ENCODE data around the gene NRP1. TPM values are rescaled to one million over a fixed set of nuclear protein-coding genes. Genes with fewer than 3 reads are reported as not detected.

The NRP1 gene
- total and polyA plus RNA-seq, 4 donors = 14.6 to 55.6 (median 37.8) TPM

DNA sequence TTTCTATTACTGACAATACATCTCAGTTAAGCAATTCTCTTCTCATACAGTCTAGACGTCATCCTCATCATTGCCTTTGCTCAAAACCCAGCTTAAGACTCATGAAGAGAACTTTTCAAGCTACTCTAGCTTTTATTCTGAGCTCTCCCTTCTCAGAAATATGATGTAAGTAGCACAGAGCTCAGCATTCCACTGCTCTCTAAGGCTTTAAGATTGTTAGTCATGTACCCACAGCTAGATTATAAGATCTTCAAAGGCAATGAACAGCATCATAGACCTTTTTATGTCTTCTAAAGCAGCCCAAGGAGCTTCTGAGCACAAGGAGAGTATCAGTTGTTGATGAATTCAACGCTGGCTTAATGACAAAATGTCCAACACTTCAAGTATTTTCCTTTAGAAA is 119.3 kb downstream of the NRP1 start:
- Histone ChIP-seq H3K36me3 (ENCODE audit: control insufficient read depth in 4 of 4, insufficient read depth in 3 of 4, low read depth in 1 of 4, low read length in 3 of 4) (peaks cover 0 to 31% (median 29%) of the 10 kb centered on the region in 4 donors), H3K9ac (ENCODE audit: low read depth in 1 of 2, low read length in 2 of 2) (no peak overlapping the region), H3K27ac (ENCODE audit: low read depth in 1 of 2, low read length in 2 of 2) (no peak overlapping the region), H3K9me3 (ENCODE audit: control insufficient read depth in 4 of 4, low read length in 3 of 4) (no peaks in the 10 kb centered on the region), H3K4me3 (ENCODE audit: low read depth in 1 of 3, low read length in 3 of 3) (no peak overlapping the region), H3K27me3 (ENCODE audit: control insufficient read depth in 4 of 4, insufficient read depth in 4 of 4, low read length in 3 of 4) (no peaks in the 10 kb centered on the region), H3K4me1 (ENCODE audit: control insufficient read depth in 4 of 4, insufficient read depth in 4 of 4, low read length in 3 of 4) (no peaks in the 10 kb centered on the region)
- DNase-seq (ENCODE audit: low spot score) = no peak
- TF ChIP-seq RAD21 (IDR thresholded peaks at IDR 0.05) (no peak), JUND (IDR thresholded peaks at IDR 0.05) (peak in 1 of 2 donors; percentile 6), EGR1 (IDR thresholded peaks at IDR 0.05; ENCODE audit: low read depth in 2 of 2) (no peak), FOXA1 (IDR thresholded peaks at IDR 0.05) (no peak), HNF4G (IDR thresholded peaks at IDR 0.05) (no peak)
- 93% methylated on average over 2 of the region's 2 CpGs for WGBS

DNA sequence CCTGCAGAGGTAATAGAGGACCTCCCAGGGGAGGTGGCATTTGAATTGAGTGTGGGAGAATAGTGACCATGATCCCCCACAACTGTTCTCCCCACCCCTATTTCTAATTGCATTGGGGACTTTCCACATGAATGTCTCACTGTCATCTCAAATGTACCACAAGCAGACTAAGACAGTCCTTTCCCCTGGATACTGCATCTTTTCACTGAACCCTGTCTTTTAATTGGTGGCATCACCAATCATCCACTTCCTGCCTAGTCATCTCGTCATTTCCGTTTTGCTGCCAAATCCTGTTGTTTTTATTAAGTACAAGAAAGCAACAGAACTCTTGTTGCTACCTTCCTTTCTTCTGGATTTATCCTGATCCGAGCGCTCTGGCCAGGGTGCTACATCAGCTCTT is 120.3 kb downstream of the NRP1 start:
- Histone ChIP-seq H3K36me3 (ENCODE audit: control insufficient read depth in 4 of 4, insufficient read depth in 3 of 4, low read depth in 1 of 4, low read length in 3 of 4) (peaks cover 0 to 34% (median 28%) of the 10 kb centered on the region in 4 donors), H3K4me3 (ENCODE audit: low read depth in 1 of 3, low read length in 3 of 3) (no peak overlapping the region), H3K27ac (ENCODE audit: low read depth in 1 of 2, low read length in 2 of 2) (peak overlapping the region; percentile 4 to 38), H3K27me3 (ENCODE audit: control insufficient read depth in 4 of 4, insufficient read depth in 4 of 4, low read length in 3 of 4) (no peaks in the 10 kb centered on the region), H3K4me1 (ENCODE audit: control insufficient read depth in 4 of 4, insufficient read depth in 4 of 4, low read length in 3 of 4) (no peaks in the 10 kb centered on the region), H3K9me3 (ENCODE audit: control insufficient read depth in 4 of 4, low read length in 3 of 4) (no peaks in the 10 kb centered on the region), H3K9ac (ENCODE audit: low read depth in 1 of 2, low read length in 2 of 2) (no peak overlapping the region)
- DNase-seq (ENCODE audit: low spot score) = no peak
- 82% methylated on average over 4 of the region's 4 CpGs for WGBS
- TF ChIP-seq YY1 (IDR thresholded peaks at IDR 0.05) (no peak), HNF4A (conservative IDR thresholded peaks at IDR 0.05) (no peak), JUND (IDR thresholded peaks at IDR 0.05) (no peak), EGR1 (IDR thresholded peaks at IDR 0.05; ENCODE audit: low read depth in 2 of 2) (no peak), HNF4G (IDR thresholded peaks at IDR 0.05) (no peak), GABPA (IDR thresholded peaks at IDR 0.05 in 1 of 2, conservative IDR thresholded peaks at IDR 0.05 in 1 of 2) (no peak), TAF1 (conservative IDR thresholded peaks at IDR 0.05) (no peak), RXRA (IDR thresholded peaks at IDR 0.05) (no peak), FOXA1 (IDR thresholded peaks at IDR 0.05) (no peak), NR2F2 (IDR thresholded peaks at IDR 0.05) (no peak)
- TF ChIP-seq, protein P1, sequence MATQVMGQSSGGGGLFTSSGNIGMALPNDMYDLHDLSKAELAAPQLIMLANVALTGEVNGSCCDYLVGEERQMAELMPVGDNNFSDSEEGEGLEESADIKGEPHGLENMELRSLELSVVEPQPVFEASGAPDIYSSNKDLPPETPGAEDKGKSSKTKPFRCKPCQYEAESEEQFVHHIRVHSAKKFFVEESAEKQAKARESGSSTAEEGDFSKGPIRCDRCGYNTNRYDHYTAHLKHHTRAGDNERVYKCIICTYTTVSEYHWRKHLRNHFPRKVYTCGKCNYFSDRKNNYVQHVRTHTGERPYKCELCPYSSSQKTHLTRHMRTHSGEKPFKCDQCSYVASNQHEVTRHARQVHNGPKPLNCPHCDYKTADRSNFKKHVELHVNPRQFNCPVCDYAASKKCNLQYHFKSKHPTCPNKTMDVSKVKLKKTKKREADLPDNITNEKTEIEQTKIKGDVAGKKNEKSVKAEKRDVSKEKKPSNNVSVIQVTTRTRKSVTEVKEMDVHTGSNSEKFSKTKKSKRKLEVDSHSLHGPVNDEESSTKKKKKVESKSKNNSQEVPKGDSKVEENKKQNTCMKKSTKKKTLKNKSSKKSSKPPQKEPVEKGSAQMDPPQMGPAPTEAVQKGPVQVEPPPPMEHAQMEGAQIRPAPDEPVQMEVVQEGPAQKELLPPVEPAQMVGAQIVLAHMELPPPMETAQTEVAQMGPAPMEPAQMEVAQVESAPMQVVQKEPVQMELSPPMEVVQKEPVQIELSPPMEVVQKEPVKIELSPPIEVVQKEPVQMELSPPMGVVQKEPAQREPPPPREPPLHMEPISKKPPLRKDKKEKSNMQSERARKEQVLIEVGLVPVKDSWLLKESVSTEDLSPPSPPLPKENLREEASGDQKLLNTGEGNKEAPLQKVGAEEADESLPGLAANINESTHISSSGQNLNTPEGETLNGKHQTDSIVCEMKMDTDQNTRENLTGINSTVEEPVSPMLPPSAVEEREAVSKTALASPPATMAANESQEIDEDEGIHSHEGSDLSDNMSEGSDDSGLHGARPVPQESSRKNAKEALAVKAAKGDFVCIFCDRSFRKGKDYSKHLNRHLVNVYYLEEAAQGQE (IDR thresholded peaks at IDR 0.05) = no peak
- TF ChIP-seq, protein P2, sequence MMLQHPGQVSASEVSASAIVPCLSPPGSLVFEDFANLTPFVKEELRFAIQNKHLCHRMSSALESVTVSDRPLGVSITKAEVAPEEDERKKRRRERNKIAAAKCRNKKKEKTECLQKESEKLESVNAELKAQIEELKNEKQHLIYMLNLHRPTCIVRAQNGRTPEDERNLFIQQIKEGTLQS (IDR thresholded peaks at IDR 0.05) = no peak
- TF ChIP-seq, protein P3, sequence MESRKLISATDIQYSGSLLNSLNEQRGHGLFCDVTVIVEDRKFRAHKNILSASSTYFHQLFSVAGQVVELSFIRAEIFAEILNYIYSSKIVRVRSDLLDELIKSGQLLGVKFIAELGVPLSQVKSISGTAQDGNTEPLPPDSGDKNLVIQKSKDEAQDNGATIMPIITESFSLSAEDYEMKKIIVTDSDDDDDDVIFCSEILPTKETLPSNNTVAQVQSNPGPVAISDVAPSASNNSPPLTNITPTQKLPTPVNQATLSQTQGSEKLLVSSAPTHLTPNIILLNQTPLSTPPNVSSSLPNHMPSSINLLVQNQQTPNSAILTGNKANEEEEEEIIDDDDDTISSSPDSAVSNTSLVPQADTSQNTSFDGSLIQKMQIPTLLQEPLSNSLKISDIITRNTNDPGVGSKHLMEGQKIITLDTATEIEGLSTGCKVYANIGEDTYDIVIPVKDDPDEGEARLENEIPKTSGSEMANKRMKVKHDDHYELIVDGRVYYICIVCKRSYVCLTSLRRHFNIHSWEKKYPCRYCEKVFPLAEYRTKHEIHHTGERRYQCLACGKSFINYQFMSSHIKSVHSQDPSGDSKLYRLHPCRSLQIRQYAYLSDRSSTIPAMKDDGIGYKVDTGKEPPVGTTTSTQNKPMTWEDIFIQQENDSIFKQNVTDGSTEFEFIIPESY (IDR thresholded peaks at IDR 0.05) = no peak
